GM20000 (cell line): Measurements from ENCODE around the gene ACSL4.

Experiments
- DNase-seq: peaks from one replicate; pipeline ENCODE4 v3.0.0; 2012; ENCODE audit warnings: low spot score
- TF ChIP-seq, protein P1 (sequence below): IDR thresholded peaks from 2 replicates; pipeline ENCODE4 v1.5.1; 2012; ENCODE audit warnings: mild to moderate bottlenecking, control low read depth; ENCODE audit errors: extremely low read depth, missing control alignments

ACSL4 gene

DNA sequence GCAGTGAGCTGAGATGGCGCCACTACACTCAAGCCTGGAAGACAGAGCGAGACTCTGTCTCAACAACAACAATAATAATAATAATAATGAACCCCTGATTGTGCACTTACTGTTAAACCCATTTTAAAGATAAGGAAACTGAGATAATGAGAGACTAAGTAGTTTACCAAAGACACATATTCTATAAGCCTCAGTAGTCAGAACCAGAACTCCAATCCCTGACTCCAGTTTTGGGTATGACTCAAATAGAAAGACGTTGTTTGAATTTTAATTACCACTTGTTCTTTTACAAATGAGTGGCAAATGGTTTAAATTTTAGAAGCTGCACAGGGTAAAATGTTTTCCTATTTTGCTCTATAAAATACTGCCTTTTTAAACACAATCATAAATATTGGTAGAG, 37.4 kb downstream of the ACSL4 start:
- DNase-seq: no peak
- TF ChIP-seq, protein P1, sequence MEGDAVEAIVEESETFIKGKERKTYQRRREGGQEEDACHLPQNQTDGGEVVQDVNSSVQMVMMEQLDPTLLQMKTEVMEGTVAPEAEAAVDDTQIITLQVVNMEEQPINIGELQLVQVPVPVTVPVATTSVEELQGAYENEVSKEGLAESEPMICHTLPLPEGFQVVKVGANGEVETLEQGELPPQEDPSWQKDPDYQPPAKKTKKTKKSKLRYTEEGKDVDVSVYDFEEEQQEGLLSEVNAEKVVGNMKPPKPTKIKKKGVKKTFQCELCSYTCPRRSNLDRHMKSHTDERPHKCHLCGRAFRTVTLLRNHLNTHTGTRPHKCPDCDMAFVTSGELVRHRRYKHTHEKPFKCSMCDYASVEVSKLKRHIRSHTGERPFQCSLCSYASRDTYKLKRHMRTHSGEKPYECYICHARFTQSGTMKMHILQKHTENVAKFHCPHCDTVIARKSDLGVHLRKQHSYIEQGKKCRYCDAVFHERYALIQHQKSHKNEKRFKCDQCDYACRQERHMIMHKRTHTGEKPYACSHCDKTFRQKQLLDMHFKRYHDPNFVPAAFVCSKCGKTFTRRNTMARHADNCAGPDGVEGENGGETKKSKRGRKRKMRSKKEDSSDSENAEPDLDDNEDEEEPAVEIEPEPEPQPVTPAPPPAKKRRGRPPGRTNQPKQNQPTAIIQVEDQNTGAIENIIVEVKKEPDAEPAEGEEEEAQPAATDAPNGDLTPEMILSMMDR: no peak

DNA sequence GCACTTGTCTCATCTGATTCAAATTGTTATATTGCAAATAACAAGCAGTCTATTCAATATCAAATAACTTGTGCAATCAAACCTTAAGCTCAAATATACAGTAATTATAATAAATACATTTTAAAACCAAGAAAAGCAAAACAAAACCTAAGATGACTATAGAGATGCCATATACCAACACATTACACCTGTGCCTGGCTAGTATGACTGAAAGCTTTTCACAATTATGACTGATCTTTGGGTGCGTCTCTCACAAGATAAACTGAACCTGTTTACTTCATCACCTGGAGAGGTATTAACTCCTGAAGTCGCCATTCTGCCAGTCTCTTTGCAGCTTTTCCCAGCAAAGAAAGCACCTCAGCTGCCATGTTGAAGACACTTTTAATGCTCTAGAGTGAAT, 41.3 kb downstream of the ACSL4 start:
- TF ChIP-seq, protein P1: no peak
- DNase-seq: no peak

DNA sequence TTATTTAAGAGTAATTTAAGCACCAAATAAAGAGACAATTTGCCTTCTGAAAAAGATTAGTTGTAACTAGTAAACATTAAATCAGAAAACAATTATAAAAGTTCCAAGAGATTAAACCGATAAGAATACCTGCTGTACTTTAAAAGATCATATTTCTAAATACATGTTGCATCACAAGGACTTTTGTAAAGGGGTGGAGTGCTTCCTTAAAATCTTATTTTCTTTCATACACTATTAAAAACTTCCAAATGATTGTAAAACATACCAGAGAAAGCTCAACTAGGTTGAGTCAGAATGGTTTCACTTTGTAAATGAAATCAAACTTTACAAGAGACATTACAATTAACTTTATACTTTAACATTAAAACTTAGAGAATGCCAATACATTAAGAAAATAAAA, 41.8 kb downstream of the ACSL4 start:
- DNase-seq: no peak
- TF ChIP-seq, protein P1: no peak

DNA sequence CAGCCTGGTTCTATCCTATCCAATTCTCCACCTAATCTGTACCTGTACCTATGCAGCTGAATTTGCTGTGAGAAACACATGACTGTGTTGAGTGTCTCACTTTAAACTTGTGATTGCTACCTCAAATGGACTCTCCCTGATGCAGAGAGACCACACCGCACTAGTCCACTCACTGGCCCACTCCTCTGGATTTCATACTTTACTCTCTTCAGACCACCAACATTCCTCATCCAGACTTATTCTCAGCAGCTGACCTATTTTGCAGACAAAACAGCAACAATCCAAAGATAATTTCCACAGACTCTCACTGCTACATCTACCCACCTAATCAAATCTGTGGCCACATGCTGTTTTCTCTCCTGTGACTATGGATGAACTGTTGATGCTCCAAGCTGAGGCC, 45.2 kb downstream of the ACSL4 start:
- TF ChIP-seq, protein P1: no peak
- DNase-seq: no peak

DNA sequence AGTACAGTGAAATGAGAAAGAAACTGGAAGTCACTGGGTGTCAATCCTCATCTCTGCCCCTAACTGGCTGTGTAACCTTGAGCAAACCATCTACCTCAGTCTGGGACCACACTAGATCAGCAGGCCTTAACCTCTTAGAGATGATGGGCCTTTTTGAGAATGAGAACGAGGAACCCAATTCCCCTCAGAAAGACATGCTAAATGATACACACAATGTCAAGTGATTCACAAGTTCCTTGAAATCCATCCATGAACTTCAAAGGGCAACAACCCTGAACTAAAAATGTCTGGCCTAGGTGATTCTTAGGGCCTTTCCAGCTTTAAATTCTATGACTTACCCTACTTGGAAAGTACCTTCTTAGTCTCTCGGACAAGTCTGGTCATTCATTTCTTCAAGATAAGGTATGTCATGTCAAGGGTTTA, 47.4 kb downstream of the ACSL4 start:
- TF ChIP-seq, protein P1: no peak
- DNase-seq: peak; percentile 13

DNA sequence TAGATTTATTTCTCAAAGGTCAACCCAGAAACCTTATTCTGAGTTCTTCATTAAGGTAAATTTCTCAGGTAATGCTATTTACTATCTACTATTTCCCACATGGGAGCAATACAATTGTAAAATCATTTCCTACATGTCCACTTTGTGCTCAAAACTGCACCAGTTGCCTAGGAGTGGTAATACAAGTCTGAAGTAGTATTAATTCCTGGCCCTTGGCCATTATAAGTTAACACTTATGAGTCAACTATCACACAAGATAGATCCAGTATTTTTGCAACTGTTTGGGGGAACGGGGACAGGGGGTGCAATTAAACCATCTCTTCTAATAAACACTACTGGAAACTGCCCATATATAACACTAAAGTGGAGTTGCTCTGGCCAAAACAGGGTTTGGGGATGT, 48.9 kb downstream of the ACSL4 start:
- TF ChIP-seq, protein P1: no peak
- no peak for DNase-seq

DNA sequence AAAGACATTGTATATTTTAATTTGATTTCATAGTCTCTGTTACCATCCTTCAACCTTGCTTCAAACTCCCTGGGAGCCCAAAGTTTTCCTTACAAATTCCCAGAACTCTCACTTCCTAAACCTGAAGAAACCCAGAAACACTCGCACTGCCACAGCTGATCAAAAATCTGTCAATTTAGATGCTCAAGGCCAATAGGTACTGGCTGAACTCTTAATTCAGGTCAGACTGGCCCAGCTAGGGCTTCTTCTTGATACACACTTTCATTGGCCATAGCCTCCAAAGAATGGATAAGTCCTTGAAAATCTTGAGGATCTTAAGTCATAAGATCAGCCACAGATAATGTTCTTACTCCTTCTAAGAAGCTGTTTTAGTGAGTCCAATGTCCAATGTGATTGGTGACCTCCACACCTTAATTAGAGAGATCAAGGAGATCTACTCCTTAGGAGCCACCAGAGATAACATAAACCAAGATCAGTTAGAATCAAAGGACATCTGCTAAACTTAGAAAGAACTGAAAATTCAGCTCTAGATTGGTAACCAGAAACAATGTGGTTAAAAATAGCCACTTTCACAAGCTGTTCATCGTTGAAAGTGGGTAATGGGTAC, 51.5 kb downstream of the ACSL4 start:
- TF ChIP-seq, protein P1: no peak
- DNase-seq: no peak
